H9 (cell line): ENCODE data around the gene SH3RF3. TPM values are rescaled to one million over a fixed set of nuclear protein-coding genes. Genes with fewer than 3 reads are reported as not detected.

Experiments
- DNase-seq: peaks from one replicate; pipeline ENCODE4 v3.0.0-alpha.2; 2017
- H2AFZ ChIP-seq: one replicate; pipeline ENCODE4 v1.6.1; 2013; ENCODE audit warnings: mild to moderate bottlenecking, low read length, control low read depth, moderate library complexity
- H2AK5ac ChIP-seq: 2 replicates; pipeline ENCODE4 v1.6.1; 2013; ENCODE audit warnings: low read length, control low read depth, mixed read lengths; ENCODE audit not compliant: insufficient read length
- H2BK120ac ChIP-seq: one replicate; pipeline ENCODE4 v1.6.1; 2013; ENCODE audit warnings: low read depth, mild to moderate bottlenecking, low read length, control low read depth, inconsistent platforms; ENCODE audit not compliant: poor library complexity, severe bottlenecking
- H2BK12ac ChIP-seq: 2 replicates; pipeline ENCODE4 v1.6.1; 2013; ENCODE audit warnings: low read length, control low read depth, mixed read lengths, low read depth; ENCODE audit not compliant: insufficient read length
- H2BK15ac ChIP-seq: 2 replicates; pipeline ENCODE4 v1.6.1; 2013; ENCODE audit warnings: low read depth, low read length, control low read depth
- H2BK20ac ChIP-seq: one replicate; pipeline ENCODE4 v1.6.1; 2013; ENCODE audit warnings: low read depth, mild to moderate bottlenecking, low read length, control low read depth, inconsistent platforms; ENCODE audit not compliant: poor library complexity, severe bottlenecking
- H2BK5ac ChIP-seq: 2 replicates; pipeline ENCODE4 v1.6.1; 2013; ENCODE audit warnings: low read length, control low read depth, mixed read lengths; ENCODE audit not compliant: insufficient read length
- H3K14ac ChIP-seq: 2 replicates; pipeline ENCODE4 v1.6.1; 2013; ENCODE audit warnings: low read length, control low read depth; ENCODE audit not compliant: insufficient read depth
- H3K18ac ChIP-seq: 2 replicates; pipeline ENCODE4 v1.6.1; 2013; ENCODE audit warnings: low read depth, mild to moderate bottlenecking, mixed read lengths, low read length, control low read depth; ENCODE audit not compliant: insufficient read length
- H3K23ac ChIP-seq: 2 replicates; pipeline ENCODE4 v1.6.1; 2013; ENCODE audit warnings: low read length, control low read depth, mixed read lengths, low read depth; ENCODE audit not compliant: insufficient read length
- H3K23me2 ChIP-seq: 2 replicates; pipeline ENCODE4 v1.6.1; 2013; ENCODE audit warnings: low read depth, mild to moderate bottlenecking, mixed read lengths, low read length, control low read depth; ENCODE audit not compliant: insufficient read length, poor library complexity, severe bottlenecking
- H3K27ac ChIP-seq: 2 replicates; pipeline ENCODE4 v1.5.1; 2013; ENCODE audit warnings: low read length, control low read depth, mixed read lengths, low read depth; ENCODE audit not compliant: insufficient read length
- H3K27me3 ChIP-seq: 2 replicates; pipeline ENCODE4 v1.6.1; 2013; ENCODE audit warnings: low read length, control low read depth, inconsistent platforms; ENCODE audit not compliant: insufficient read depth
- H3K4ac ChIP-seq: 2 replicates; pipeline ENCODE4 v1.6.1; 2013; ENCODE audit warnings: low read depth, mild to moderate bottlenecking, control low read depth, inconsistent platforms, low read length, moderate library complexity
- H3K4me1 ChIP-seq: 2 replicates; pipeline ENCODE4 v1.6.1; 2013; ENCODE audit warnings: low read length, control low read depth, inconsistent platforms; ENCODE audit not compliant: insufficient read depth
- H3K4me2 ChIP-seq: 2 replicates; pipeline ENCODE4 v1.6.1; 2013; ENCODE audit warnings: low read length, control low read depth, mixed read lengths; ENCODE audit not compliant: insufficient read length, insufficient read depth
- H3K56ac ChIP-seq: 2 replicates; pipeline ENCODE4 v1.6.1; 2013; ENCODE audit warnings: low read depth, mild to moderate bottlenecking, mixed read lengths, low read length, control low read depth; ENCODE audit not compliant: insufficient read length
- H3K79me1 ChIP-seq: 2 replicates; pipeline ENCODE4 v1.6.1; 2013; ENCODE audit warnings: low read depth, mild to moderate bottlenecking, moderate library complexity, low read length, control low read depth, inconsistent platforms; ENCODE audit not compliant: insufficient read depth, poor library complexity, severe bottlenecking
- H3K79me2 ChIP-seq: 2 replicates; pipeline ENCODE4 v1.6.1; 2013; ENCODE audit warnings: low read length, control low read depth, inconsistent platforms; ENCODE audit not compliant: insufficient read depth
- H3K9ac ChIP-seq: 2 replicates; pipeline ENCODE4 v1.6.1; 2013; ENCODE audit warnings: low read length, control low read depth, mixed read lengths; ENCODE audit not compliant: insufficient read length; ENCODE audit errors: extremely low read depth
- H3K9me3 ChIP-seq: one replicate; pipeline ENCODE4 v1.6.1; 2013; ENCODE audit warnings: low read depth, low read length, inconsistent platforms; ENCODE audit not compliant: control insufficient read depth
- H3T11ph ChIP-seq: one replicate; pipeline ENCODE4 v1.6.1; 2013; ENCODE audit warnings: mild to moderate bottlenecking, low read length, control low read depth, inconsistent platforms
- H4K20me1 ChIP-seq: one replicate; pipeline ENCODE4 v1.6.1; 2013; ENCODE audit not compliant: control insufficient read depth, insufficient read length, insufficient read depth
- H4K5ac ChIP-seq: 2 replicates; pipeline ENCODE4 v1.6.1; 2013; ENCODE audit warnings: low read depth, mild to moderate bottlenecking, mixed read lengths, low read length, control low read depth; ENCODE audit not compliant: insufficient read length
- H4K8ac ChIP-seq: replicated peaks from 2 replicates; pipeline ENCODE4 v1.6.1; 2013; ENCODE audit warnings: low read length, control low read depth, mixed read lengths, low read depth; ENCODE audit not compliant: insufficient read length
- H4K91ac ChIP-seq: 2 replicates; pipeline ENCODE4 v1.6.1; 2013; ENCODE audit warnings: low read depth, mild to moderate bottlenecking, moderate library complexity, mixed read lengths, low read length, control low read depth; ENCODE audit not compliant: insufficient read length
- H3K27ac Mint-ChIP-seq, 3 experiments: 2 replicates in 2 of 3; 3 replicates in 1 of 3; pipeline ENCODE4 v1.8.0; 2020 to 2021; ENCODE audit warnings: mixed read lengths in 3 of 3, mild to moderate bottlenecking in 1 of 3, moderate library complexity in 1 of 3
- H3K27me3 Mint-ChIP-seq: 2 replicates; pipeline ENCODE4 v1.8.0; 2021; ENCODE audit warnings: low read depth, mild to moderate bottlenecking, moderate library complexity, mixed read lengths
- H3K36me3 Mint-ChIP-seq, 3 experiments: 2 replicates in 2 of 3; 3 replicates in 1 of 3; pipeline ENCODE4 v1.8.0; 2020 to 2021; ENCODE audit warnings: low read depth in 3 of 3, mixed read lengths in 3 of 3; ENCODE audit not compliant: insufficient read depth in 1 of 3
- H3K4me1 Mint-ChIP-seq, 2 experiments: 2 replicates each; pipeline ENCODE4 v1.8.0; 2020; ENCODE audit warnings: mixed read lengths in 2 of 2
- H3K4me3 Mint-ChIP-seq, 2 experiments: 2 replicates in 1 of 2; 3 replicates in 1 of 2; pipeline ENCODE4 v1.8.0; 2020 to 2021; ENCODE audit warnings: mild to moderate bottlenecking in 2 of 2, mixed read lengths in 2 of 2, moderate library complexity in 1 of 2
- H3K9me3 Mint-ChIP-seq, 2 experiments: 2 replicates in 1 of 2; 3 replicates in 1 of 2; pipeline ENCODE4 v1.8.0; 2020; ENCODE audit warnings: mild to moderate bottlenecking in 2 of 2, mixed read lengths in 2 of 2, moderate library complexity in 1 of 2
- WGBS: extraction: QIAGEN DNeasy Blood & Tissue Kit; methylation state at CpG from one replicate; pipeline ENCODE4 v1.1.7; 2013; ENCODE audit warnings: missing lambda C conversion rate, low lambda C conversion rate, mixed read lengths; ENCODE audit not compliant: insufficient read length; ENCODE audit errors: extremely low coverage; 5-methylcytosine and 5-hydroxymethylcytosine counted together
- total RNA-seq: library from RNA; stranded (reverse); gene quantifications from 2 replicates; pipeline ENCODE4 v1.2.1, GENCODE V29; 2021
- TF ChIP-seq, protein P1 (sequence below): fragments of 200-600 bp; sonication (generic); conservative IDR thresholded peaks from 3 replicates; pipeline ENCODE4 v1.8.0; 2021; ENCODE audit warnings: antibody characterized with exemption, mild to moderate bottlenecking

The SH3RF3 gene
- total RNA-seq, 1 experiment from 2014 or later, result 0.46 TPM

DNA sequence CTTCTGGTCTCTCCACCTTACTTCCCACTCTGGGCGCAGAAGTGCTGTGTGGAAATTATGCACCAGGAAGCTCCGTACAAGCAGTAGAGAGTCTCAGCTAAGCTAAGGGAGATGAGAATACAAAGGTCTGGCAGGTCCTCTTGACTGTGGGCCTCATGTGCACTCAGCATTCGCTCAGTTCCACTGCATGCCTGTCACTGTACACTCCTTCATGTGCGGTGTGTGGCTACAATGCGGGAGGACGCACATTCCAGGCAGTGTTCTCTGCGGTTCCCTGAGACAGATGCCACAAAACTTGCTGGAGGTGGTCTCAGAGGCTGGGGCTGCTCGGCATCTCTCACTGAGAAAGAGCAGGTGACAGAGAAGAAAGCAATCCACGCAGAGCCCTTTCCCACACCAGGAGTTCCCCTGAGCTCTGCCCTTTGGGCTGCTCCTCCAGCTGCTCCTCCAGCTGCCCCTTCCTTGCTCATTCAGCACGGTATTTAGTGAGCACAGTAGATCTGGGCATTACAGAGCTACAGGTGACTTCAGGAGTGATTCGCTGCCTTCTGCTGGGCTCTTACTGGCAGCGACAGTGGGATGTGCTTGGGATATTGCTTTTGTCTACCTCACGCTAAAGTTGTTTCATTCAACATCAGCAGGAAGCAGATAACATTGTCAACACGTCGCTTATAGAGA, 176.6 kb downstream of the SH3RF3 start:
- H3K27me3 ChIP-seq, result no peaks in the 10 kb centered on the region
- no peak overlapping the region; the same call in 1 of the 2 replicates for H3K14ac ChIP-seq
- no peak overlapping the region for H2AK5ac ChIP-seq
- H3K56ac ChIP-seq, result no peak overlapping the region
- H4K8ac ChIP-seq, result no peak overlapping the region
- Mint-ChIP-seq H3K9me3 (no peaks in the 10 kb centered on the region; a peak in 1 of 5 replicates), H3K27me3 (peaks cover 5% of the 10 kb centered on the region), H3K4me1 (peaks cover 9 to 12% of the 10 kb centered on the region in 2 experiments), H3K36me3 (peaks cover 0 to 2% (median 0%) of the 10 kb centered on the region in 3 experiments; a peak in 1 of 7 replicates), H3K4me3 (no peak overlapping the region), H3K27ac (peak overlapping the region in 1 of 3 experiments; percentile 78; a peak in 2 of 7 replicates)
- no CpG with 5 or more reads among the region's 15 CpGs for WGBS
- H3K4me1 ChIP-seq, result peaks cover 3% of the 10 kb centered on the region; the same call in 1 of the 2 replicates
- H3K27ac ChIP-seq, result no peak overlapping the region
- no peak overlapping the region for H2BK12ac ChIP-seq
- no peaks in the 10 kb centered on the region for H3K9me3 ChIP-seq
- no peaks in the 10 kb centered on the region for H4K20me1 ChIP-seq
- H2BK20ac ChIP-seq, result no peak overlapping the region
- H3K4me2 ChIP-seq, result no peak overlapping the region
- no peak overlapping the region for H2BK15ac ChIP-seq
- H3K79me2 ChIP-seq, result no peaks in the 10 kb centered on the region
- H3K23me2 ChIP-seq, result no peaks in the 10 kb centered on the region
- DNase-seq, result no peak
- no peak overlapping the region for H3K9ac ChIP-seq
- H3T11ph ChIP-seq, result no peak overlapping the region
- no peak overlapping the region for H3K18ac ChIP-seq
- H2BK5ac ChIP-seq, result no peak overlapping the region
- no peak overlapping the region for H4K91ac ChIP-seq
- no peak overlapping the region for H3K4ac ChIP-seq
- H2AFZ ChIP-seq, result no peak overlapping the region
- H3K23ac ChIP-seq, result no peak overlapping the region
- H4K5ac ChIP-seq, result no peak overlapping the region
- H3K79me1 ChIP-seq, result no peaks in the 10 kb centered on the region
- no peak overlapping the region for H2BK120ac ChIP-seq
- TF ChIP-seq, protein P1, sequence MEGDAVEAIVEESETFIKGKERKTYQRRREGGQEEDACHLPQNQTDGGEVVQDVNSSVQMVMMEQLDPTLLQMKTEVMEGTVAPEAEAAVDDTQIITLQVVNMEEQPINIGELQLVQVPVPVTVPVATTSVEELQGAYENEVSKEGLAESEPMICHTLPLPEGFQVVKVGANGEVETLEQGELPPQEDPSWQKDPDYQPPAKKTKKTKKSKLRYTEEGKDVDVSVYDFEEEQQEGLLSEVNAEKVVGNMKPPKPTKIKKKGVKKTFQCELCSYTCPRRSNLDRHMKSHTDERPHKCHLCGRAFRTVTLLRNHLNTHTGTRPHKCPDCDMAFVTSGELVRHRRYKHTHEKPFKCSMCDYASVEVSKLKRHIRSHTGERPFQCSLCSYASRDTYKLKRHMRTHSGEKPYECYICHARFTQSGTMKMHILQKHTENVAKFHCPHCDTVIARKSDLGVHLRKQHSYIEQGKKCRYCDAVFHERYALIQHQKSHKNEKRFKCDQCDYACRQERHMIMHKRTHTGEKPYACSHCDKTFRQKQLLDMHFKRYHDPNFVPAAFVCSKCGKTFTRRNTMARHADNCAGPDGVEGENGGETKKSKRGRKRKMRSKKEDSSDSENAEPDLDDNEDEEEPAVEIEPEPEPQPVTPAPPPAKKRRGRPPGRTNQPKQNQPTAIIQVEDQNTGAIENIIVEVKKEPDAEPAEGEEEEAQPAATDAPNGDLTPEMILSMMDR, result no peak
